Measurements from ENCODE around the gene HSPB8. TPM values are rescaled to one million over a fixed set of nuclear protein-coding genes. Genes with fewer than 3 reads are reported as not detected.

The HSPB8 gene
- total and polyA plus RNA-seq, 2 experiments from 2014 or later: 15.3 to 17.8 TPM

GRCh38 chr12:119198440-119198839 is 19.7 kb downstream of the HSPB8 start:
- H3K27ac ChIP-seq: no peak overlapping the region
- H3K36me3 ChIP-seq (ENCODE audit: low read depth): peaks cover 9% of the 10 kb centered on the region; the same call in 1 of the 2 replicates
- H3K79me2 ChIP-seq (ENCODE audit: insufficient read depth): no peaks in the 10 kb centered on the region
- H3K9me2 ChIP-seq (ENCODE audit: insufficient read depth): no peaks in the 10 kb centered on the region
- no peak overlapping the region for H3K4me2 ChIP-seq (ENCODE audit: unreplicated experiment)
- in situ Hi-C loops (cut with MboI): no loop called here
- no peak overlapping the region for H3K4me3 ChIP-seq
- no peaks in the 10 kb centered on the region for H3K27me3 ChIP-seq (replicated peaks; ENCODE audit: insufficient read depth)
- no peaks in the 10 kb centered on the region for H3K9me3 ChIP-seq (ENCODE audit: low read depth)
- H4K20me1 ChIP-seq (ENCODE audit: insufficient read depth): no peaks in the 10 kb centered on the region
- DNase-seq: no peak
- 93 to 97% methylated on average over 2 of the region's 2 CpGs for WGBS, 2 experiments (ENCODE audit: low coverage in 1 of 2, low lambda C conversion rate in 2 of 2, missing lambda C conversion rate in 2 of 2)
- H3K4me1 ChIP-seq (ENCODE audit: insufficient read depth): no peaks in the 10 kb centered on the region
- TF ChIP-seq EZH2 (IDR thresholded peaks at IDR 0.05; ENCODE audit: insufficient read depth, poor library complexity, severe bottlenecking) (no peak), EZH2phosphoT487 (IDR thresholded peaks at IDR 0.05; ENCODE audit: insufficient read depth, low read depth) (no peak)
- H3K9ac ChIP-seq: no peak overlapping the region
- no peak overlapping the region for H2AFZ ChIP-seq
- H3F3A ChIP-seq (ENCODE audit: insufficient read depth): no peaks in the 10 kb centered on the region

GRCh38 chr12:119200601-119201000 is 21.9 kb downstream of the HSPB8 start:
- H3K4me1 ChIP-seq (ENCODE audit: insufficient read depth): no peaks in the 10 kb centered on the region
- no peak overlapping the region for H3K4me3 ChIP-seq
- no peak overlapping the region for H3K9ac ChIP-seq
- no peak overlapping the region for H3K4me2 ChIP-seq (ENCODE audit: unreplicated experiment)
- TF ChIP-seq EZH2 (IDR thresholded peaks at IDR 0.05; ENCODE audit: insufficient read depth, poor library complexity, severe bottlenecking): no peak
- no peak for DNase-seq
- no peaks in the 10 kb centered on the region for H3K9me2 ChIP-seq (ENCODE audit: insufficient read depth)
- no peak overlapping the region for H2AFZ ChIP-seq
- no peak overlapping the region for H3K27ac ChIP-seq
- in situ Hi-C loops (cut with MboI): no loop called here
- H3K79me2 ChIP-seq (ENCODE audit: insufficient read depth): no peaks in the 10 kb centered on the region
- H4K20me1 ChIP-seq (ENCODE audit: insufficient read depth): no peaks in the 10 kb centered on the region
- 81 to 93% methylated on average over 4 of the region's 4 CpGs for WGBS, 2 experiments (ENCODE audit: low coverage in 1 of 2, low lambda C conversion rate in 2 of 2, missing lambda C conversion rate in 2 of 2)
- no peaks in the 10 kb centered on the region for H3K9me3 ChIP-seq (ENCODE audit: low read depth)
- no peaks in the 10 kb centered on the region for H3K27me3 ChIP-seq (replicated peaks; ENCODE audit: insufficient read depth)
- no peaks in the 10 kb centered on the region for H3F3A ChIP-seq (ENCODE audit: insufficient read depth)
- H3K36me3 ChIP-seq (ENCODE audit: low read depth): no peaks in the 10 kb centered on the region

- no peaks in the 10 kb centered on the region for H3K27me3 ChIP-seq (replicated peaks; ENCODE audit: insufficient read depth)
- no peak overlapping the region for H3K4me3 ChIP-seq
- no peak overlapping the region for H2AFZ ChIP-seq
- H4K20me1 ChIP-seq (ENCODE audit: insufficient read depth): no peaks in the 10 kb centered on the region
- no peaks in the 10 kb centered on the region for H3K4me1 ChIP-seq (ENCODE audit: insufficient read depth)
- no peak for DNase-seq
- in situ Hi-C loops (cut with MboI): no loop called here
- TF ChIP-seq EZH2 (IDR thresholded peaks at IDR 0.05; ENCODE audit: insufficient read depth, poor library complexity, severe bottlenecking) (no peak), EZH2phosphoT487 (IDR thresholded peaks at IDR 0.05; ENCODE audit: insufficient read depth, low read depth) (no peak)
- H3K4me2 ChIP-seq (ENCODE audit: unreplicated experiment): no peak overlapping the region
- no peaks in the 10 kb centered on the region for H3K9me3 ChIP-seq (ENCODE audit: low read depth)
- H3K36me3 ChIP-seq (ENCODE audit: low read depth): no peaks in the 10 kb centered on the region
- no peaks in the 10 kb centered on the region for H3F3A ChIP-seq (ENCODE audit: insufficient read depth)
- no peak overlapping the region for H3K9ac ChIP-seq
- H3K9me2 ChIP-seq (ENCODE audit: insufficient read depth): no peaks in the 10 kb centered on the region
- H3K79me2 ChIP-seq (ENCODE audit: insufficient read depth): no peaks in the 10 kb centered on the region
- WGBS, 2 experiments (ENCODE audit: low coverage in 1 of 2, low lambda C conversion rate in 2 of 2, missing lambda C conversion rate in 2 of 2): 58 to 66% methylated on average over 9 of the region's 9 CpGs
- no peak overlapping the region for H3K27ac ChIP-seq
These were observed 23.2 kb downstream of the HSPB8 start for GRCh38 chr12:119201789-119202543.

GRCh38 chr12:119202544-119202943 is 23.8 kb downstream of the HSPB8 start:
- Histone ChIP-seq H3K27me3 (replicated peaks; ENCODE audit: insufficient read depth) (no peaks in the 10 kb centered on the region), H3K9me3 (ENCODE audit: low read depth) (no peaks in the 10 kb centered on the region), H2AFZ (no peak overlapping the region), H3K4me3 (no peak overlapping the region), H3K4me2 (ENCODE audit: unreplicated experiment) (no peak overlapping the region), H3K9me2 (ENCODE audit: insufficient read depth) (no peaks in the 10 kb centered on the region), H3K79me2 (ENCODE audit: insufficient read depth) (no peaks in the 10 kb centered on the region), H4K20me1 (ENCODE audit: insufficient read depth) (no peaks in the 10 kb centered on the region), H3K4me1 (ENCODE audit: insufficient read depth) (no peaks in the 10 kb centered on the region), H3K9ac (no peak overlapping the region), H3K36me3 (ENCODE audit: low read depth) (no peaks in the 10 kb centered on the region), H3F3A (ENCODE audit: insufficient read depth) (no peaks in the 10 kb centered on the region), H3K27ac (no peak overlapping the region)
- 33 to 34% methylated on average over 2 of the region's 2 CpGs for WGBS, 2 experiments (ENCODE audit: low coverage in 1 of 2, low lambda C conversion rate in 2 of 2, missing lambda C conversion rate in 2 of 2)
- DNase-seq: no peak
- in situ Hi-C loops (cut with MboI): no loop called here
- TF ChIP-seq EZH2 (IDR thresholded peaks at IDR 0.05; ENCODE audit: insufficient read depth, poor library complexity, severe bottlenecking): no peak
- no peak for TF ChIP-seq EZH2phosphoT487 (IDR thresholded peaks at IDR 0.05; ENCODE audit: insufficient read depth, low read depth)
